ENCODE results near the gene RTTN. TPM values are rescaled to one million over a fixed set of nuclear protein-coding genes. Genes with fewer than 3 reads are reported as not detected.

Gene RTTN
- total RNA-seq, 4 donors from 2014 or later, result 23.7 to 38.7 (median 25.4) TPM

DNA sequence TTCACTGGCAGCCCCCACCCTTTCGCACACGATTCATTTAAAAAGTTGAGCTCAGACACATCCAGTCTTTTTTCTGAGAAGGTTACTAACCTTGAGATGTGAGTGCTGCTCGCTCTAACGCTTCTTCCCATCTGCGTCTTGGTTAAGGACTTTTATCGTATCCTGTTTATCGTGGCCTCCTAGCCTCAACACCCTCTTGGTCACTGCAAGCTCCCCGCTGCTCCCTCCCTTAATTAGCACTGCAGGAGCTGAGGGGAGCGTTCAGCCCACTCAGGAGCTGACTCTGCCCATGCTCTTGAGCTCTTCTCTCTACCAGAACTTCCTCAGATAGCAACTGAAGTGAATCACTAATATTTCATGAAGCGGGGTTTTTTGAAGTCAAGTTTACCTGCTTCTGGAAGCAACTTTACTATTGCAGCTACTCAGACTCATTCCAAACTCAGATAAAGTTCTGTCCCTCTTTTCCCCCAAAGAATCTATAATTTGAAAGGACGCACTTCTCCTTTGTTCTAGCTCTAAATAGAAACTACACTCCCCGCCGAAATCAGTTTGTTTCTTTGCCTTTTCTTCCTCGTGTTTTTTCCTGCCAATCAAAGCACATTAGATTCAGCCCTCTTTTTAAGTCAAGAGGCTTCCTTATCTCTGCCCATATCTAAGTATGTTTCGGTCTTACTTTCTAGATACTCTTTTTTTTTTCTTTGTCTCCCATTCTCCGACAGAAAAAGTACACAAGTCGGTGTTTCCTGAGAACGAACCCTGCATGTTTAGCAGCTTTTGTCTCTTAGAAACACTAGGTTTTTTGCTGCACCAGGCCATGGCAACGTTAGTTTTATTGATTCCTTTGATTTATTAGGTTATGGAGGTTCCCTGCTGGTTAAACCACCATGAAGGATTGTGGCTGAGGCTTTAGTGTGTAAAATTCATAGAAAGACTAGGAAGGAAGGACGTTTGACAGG lies 248.5 kb downstream of the RTTN start:
- no peak for DNase-seq (ENCODE audit: low spot score in 2 of 2)
- Histone ChIP-seq H3K27me3 (no peaks in the 10 kb centered on the region), H3K9me3 (peaks cover 0 to 4% (median 0%) of the 10 kb centered on the region in 4 donors), H3K27ac (no peak overlapping the region), H3K36me3 (peaks cover 0 to 8% (median 0%) of the 10 kb centered on the region in 3 donors), H3K4me3 (no peak overlapping the region), H3K4me1 (no peaks in the 10 kb centered on the region)
- TF ChIP-seq EP300 (IDR thresholded peaks at IDR 0.05) (no peak), POLR2A (IDR thresholded peaks at IDR 0.05) (no peak)
- TF ChIP-seq, protein P1, sequence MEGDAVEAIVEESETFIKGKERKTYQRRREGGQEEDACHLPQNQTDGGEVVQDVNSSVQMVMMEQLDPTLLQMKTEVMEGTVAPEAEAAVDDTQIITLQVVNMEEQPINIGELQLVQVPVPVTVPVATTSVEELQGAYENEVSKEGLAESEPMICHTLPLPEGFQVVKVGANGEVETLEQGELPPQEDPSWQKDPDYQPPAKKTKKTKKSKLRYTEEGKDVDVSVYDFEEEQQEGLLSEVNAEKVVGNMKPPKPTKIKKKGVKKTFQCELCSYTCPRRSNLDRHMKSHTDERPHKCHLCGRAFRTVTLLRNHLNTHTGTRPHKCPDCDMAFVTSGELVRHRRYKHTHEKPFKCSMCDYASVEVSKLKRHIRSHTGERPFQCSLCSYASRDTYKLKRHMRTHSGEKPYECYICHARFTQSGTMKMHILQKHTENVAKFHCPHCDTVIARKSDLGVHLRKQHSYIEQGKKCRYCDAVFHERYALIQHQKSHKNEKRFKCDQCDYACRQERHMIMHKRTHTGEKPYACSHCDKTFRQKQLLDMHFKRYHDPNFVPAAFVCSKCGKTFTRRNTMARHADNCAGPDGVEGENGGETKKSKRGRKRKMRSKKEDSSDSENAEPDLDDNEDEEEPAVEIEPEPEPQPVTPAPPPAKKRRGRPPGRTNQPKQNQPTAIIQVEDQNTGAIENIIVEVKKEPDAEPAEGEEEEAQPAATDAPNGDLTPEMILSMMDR (IDR thresholded peaks at IDR 0.05), result no peak
- WGBS, 2 donors, result 59 to 71% methylated on average over 20 of the region's 20 CpGs

DNA sequence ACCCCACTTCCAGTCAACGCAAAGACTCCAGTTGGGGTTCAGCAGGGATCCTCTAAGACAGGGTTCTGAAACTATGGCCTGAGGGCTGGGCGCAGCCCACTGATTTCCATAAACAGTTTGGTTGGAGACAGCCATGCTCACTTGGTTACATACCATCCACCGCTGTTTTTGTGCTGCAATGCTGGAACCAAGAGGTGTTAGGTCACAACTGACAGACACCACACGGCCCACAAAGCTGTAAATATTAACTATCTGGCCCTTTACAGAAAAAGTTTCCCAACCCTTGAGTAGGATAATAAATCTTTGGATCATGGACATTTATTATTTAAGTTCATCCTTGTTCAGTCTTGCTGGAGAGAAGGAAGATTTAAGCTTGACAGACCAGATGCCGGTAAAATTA lies 249.4 kb downstream of the RTTN start:
- Histone ChIP-seq H3K27ac (no peak overlapping the region), H3K27me3 (no peaks in the 10 kb centered on the region), H3K36me3 (no peaks in the 10 kb centered on the region), H3K4me1 (no peaks in the 10 kb centered on the region), H3K9me3 (peaks cover 0 to 4% (median 0%) of the 10 kb centered on the region in 4 donors), H3K4me3 (no peak overlapping the region)
- 82 to 91% methylated on average over 5 of the region's 5 CpGs for WGBS, 2 donors
- no peak for TF ChIP-seq POLR2A (IDR thresholded peaks at IDR 0.05)
- no peak for TF ChIP-seq EP300 (IDR thresholded peaks at IDR 0.05)
- TF ChIP-seq, protein P1 (IDR thresholded peaks at IDR 0.05), result no peak
- DNase-seq (ENCODE audit: low spot score in 2 of 2), result no peak

DNA sequence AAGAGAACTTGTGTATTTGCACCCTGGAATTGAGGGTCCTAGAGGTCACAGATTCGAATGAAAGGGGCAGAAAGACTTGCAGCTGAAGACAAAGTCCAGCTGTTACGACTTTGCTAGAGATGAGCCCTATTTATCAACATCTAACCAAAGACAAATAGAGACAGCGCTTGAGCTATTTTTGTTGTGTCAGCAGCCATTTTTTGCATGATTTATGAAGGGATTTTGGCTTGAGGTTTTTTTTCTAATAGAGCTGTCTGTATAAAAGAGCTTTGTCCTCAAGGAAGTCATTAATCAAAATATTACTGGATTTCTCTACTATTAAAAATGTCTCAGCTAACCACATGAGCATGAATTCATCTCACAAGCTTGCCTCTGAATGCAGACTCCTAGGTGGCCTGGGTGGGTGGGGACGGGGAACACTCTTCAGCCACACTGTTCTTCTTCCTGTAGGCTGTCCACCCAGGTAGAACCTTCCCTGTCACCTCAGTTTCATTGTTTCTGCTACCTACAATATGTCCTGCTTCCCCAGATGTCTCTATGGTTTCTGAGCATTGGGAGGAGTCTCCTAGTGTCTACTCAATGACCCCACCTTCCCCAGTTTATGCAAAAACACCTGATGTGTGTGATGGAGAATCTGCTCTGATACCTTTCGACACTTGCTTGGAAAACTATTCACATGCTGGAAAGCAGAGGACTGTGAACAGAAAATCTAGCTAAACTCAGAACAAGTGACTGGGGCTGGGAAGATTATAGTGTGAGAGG lies 250.6 kb downstream of the RTTN start:
- Histone ChIP-seq H3K4me3 (no peak overlapping the region), H3K27ac (no peak overlapping the region)

DNA sequence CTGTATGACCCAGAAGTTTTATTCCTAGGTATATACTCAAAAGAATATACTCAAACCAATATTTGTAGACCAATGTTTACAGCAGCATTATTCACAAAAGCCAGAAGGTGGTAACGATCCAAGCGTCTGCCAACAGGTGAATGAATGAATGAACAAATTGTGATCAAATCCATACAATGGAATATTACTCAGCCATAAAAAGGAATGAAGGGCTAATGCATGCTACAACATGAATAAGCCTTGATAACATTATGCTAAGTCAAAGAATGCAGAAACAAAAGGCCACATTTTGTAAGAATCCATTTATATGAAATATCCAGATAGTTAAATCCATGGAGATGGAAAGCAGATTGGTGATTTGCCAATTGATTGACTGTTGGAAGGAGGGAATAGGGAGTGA lies 252.3 kb downstream of the RTTN start:
- DNase-seq (ENCODE audit: low spot score in 2 of 2), result no peak
- 95 to 96% methylated on average over 2 of the region's 2 CpGs for WGBS, 2 donors
- Histone ChIP-seq H3K4me1 (peaks cover 0 to 10% (median 0%) of the 10 kb centered on the region in 4 donors), H3K9me3 (peaks cover 0 to 4% (median 0%) of the 10 kb centered on the region in 4 donors), H3K27me3 (no peaks in the 10 kb centered on the region), H3K4me3 (no peak overlapping the region), H3K36me3 (no peaks in the 10 kb centered on the region), H3K27ac (no peak overlapping the region)
- TF ChIP-seq, protein P1 (IDR thresholded peaks at IDR 0.05), result no peak
- TF ChIP-seq POLR2A (IDR thresholded peaks at IDR 0.05) (no peak), EP300 (IDR thresholded peaks at IDR 0.05) (no peak)

More for the DNA sequence above, 250.6 kb downstream of the RTTN start:
- H3K36me3 ChIP-seq, result no peaks in the 10 kb centered on the region
- DNase-seq (ENCODE audit: low spot score in 2 of 2), result no peak
- H3K27me3 ChIP-seq, result no peaks in the 10 kb centered on the region
- peaks cover 0 to 4% (median 0%) of the 10 kb centered on the region in 4 donors for H3K9me3 ChIP-seq
- no peak for TF ChIP-seq EP300 (IDR thresholded peaks at IDR 0.05)
- TF ChIP-seq, protein P1 (IDR thresholded peaks at IDR 0.05), result no peak
- no peak for TF ChIP-seq POLR2A (IDR thresholded peaks at IDR 0.05)
- 56% methylated on average over 5 of the region's 5 CpGs for WGBS, 2 donors
- H3K4me1 ChIP-seq, result no peaks in the 10 kb centered on the region

Other genes starting within 250 kb of the RTTN start
- 10 to 100 TPM; 12.9 to 21.8 (median 18.2) TPM for gene SOCS6, start 83.4 kb upstream of the RTTN start, total RNA-seq